Endodermal cell (in vitro differentiated cells): ENCODE measurements around the gene PGGHG. TPM values are rescaled to one million over a fixed set of nuclear protein-coding genes. Genes with fewer than 3 reads are reported as not detected.

Source experiments
- DNase-seq: peaks from one replicate; pipeline ENCODE4 v3.0.0-alpha.2; 2017
- H3K27ac ChIP-seq: 2 replicates; pipeline ENCODE4 v1.5.1; 2013; ENCODE audit warnings: mild to moderate bottlenecking, low read depth, low read length, moderate library complexity
- H3K27me3 ChIP-seq: 2 replicates; pipeline ENCODE4 v1.6.1; 2013; ENCODE audit warnings: mild to moderate bottlenecking, low read length, moderate library complexity; ENCODE audit not compliant: insufficient read depth, control insufficient read depth, poor library complexity, severe bottlenecking
- H3K36me3 ChIP-seq: 2 replicates; pipeline ENCODE4 v1.7.0; 2013; ENCODE audit warnings: mild to moderate bottlenecking, low read length, moderate library complexity; ENCODE audit not compliant: control insufficient read depth, insufficient read depth
- H3K4me1 ChIP-seq: one replicate; pipeline ENCODE4 v1.7.0; 2013; ENCODE audit warnings: low read length; ENCODE audit not compliant: control insufficient read depth, insufficient read depth
- H3K4me3 ChIP-seq: 2 replicates; pipeline ENCODE4 v1.5.1; 2013; ENCODE audit warnings: mild to moderate bottlenecking, low read length, moderate library complexity
- H3K9ac ChIP-seq: 2 replicates; pipeline ENCODE4 v1.6.1; 2013; ENCODE audit warnings: mild to moderate bottlenecking, low read length, moderate library complexity; ENCODE audit not compliant: poor library complexity, severe bottlenecking; ENCODE audit errors: extremely low read depth
- H3K9me3 ChIP-seq: 2 replicates; pipeline ENCODE4 v1.6.1; 2013; ENCODE audit warnings: mild to moderate bottlenecking, low read length, moderate library complexity; ENCODE audit not compliant: control insufficient read depth
- H3K27ac Mint-ChIP-seq: 2 replicates; pipeline ENCODE4 v1.8.0; 2020; ENCODE audit warnings: mixed read lengths
- H3K27me3 Mint-ChIP-seq: 2 replicates; pipeline ENCODE4 v1.8.0; 2021; ENCODE audit warnings: mild to moderate bottlenecking, mixed read lengths; ENCODE audit not compliant: insufficient read depth
- H3K36me3 Mint-ChIP-seq: 2 replicates; pipeline ENCODE4 v1.8.0; 2020; ENCODE audit warnings: low read depth, mixed read lengths
- H3K4me1 Mint-ChIP-seq: 2 replicates; pipeline ENCODE4 v1.8.0; 2020; ENCODE audit warnings: mixed read lengths
- H3K4me3 Mint-ChIP-seq: 2 replicates; pipeline ENCODE4 v1.8.0; 2020; ENCODE audit warnings: mild to moderate bottlenecking, moderate library complexity, mixed read lengths
- H3K9me3 Mint-ChIP-seq: 2 replicates; pipeline ENCODE4 v1.8.0; 2020; ENCODE audit warnings: mild to moderate bottlenecking, mixed read lengths
- WGBS, 2 experiments: methylation state at CpG; one replicate each; pipeline versions ENCODE4 v1.1.5 to v1.1.7; 2013; ENCODE audit warnings: missing lambda C conversion rate in 2 of 2, mixed read lengths in 1 of 2; ENCODE audit not compliant: insufficient coverage in 1 of 2, insufficient read length in 1 of 2; 5-methylcytosine and 5-hydroxymethylcytosine counted together
- total RNA-seq, 2 donors: library from RNA; stranded (reverse); fragmentation: NEBNext Ultra II Directional in 1 of 2; extraction: Animal tissue kit (Norgen Biotek cat#: 25700) in 1 of 2; gene quantifications; 2 replicates in 1 of 2; 3 replicates in 1 of 2; pipeline ENCODE4 v1.2.1, GENCODE V29; 2021
- TF ChIP-seq, protein P1 (sequence below): fragments of 200-600 bp; sonication (generic); conservative IDR thresholded peaks from 2 replicates; pipeline ENCODE4 v1.5.0; 2021; ENCODE audit warnings: antibody characterized with exemption, mild to moderate bottlenecking

The PGGHG gene
- total RNA-seq, 2 donors from 2014 or later = 129 to 186 TPM

DNA sequence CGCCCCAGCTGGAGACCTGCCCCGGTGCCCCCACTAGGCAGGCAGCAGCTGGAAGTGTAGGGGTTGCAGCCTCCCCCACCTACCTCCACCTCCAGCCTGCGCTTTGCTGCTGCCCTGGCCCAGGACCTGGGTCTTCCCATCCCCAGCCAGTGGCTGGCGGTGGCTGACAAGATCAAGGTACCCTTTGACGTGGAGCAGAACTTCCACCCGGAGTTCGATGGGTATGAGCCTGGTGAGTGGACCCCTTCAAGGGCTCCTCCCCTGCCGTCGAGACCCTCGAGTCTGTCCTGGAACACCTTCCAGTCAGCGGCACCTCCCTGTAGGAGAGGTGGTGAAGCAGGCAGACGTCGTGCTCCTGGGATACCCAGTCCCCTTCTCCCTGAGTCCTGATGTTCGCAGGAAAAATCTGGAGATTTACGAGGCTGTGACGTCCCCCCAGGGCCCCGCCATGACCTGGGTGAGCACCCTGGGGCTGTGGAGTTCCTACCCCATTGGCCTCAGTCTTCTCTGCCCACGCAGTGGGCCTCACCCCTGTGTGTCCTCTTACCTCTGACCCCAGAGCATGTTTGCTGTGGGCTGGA, 4.4 kb downstream of the PGGHG start:
- Histone ChIP-seq H3K9me3 (no peaks in the 10 kb centered on the region), H3K36me3 (peaks cover 6% of the 10 kb centered on the region), H3K27ac (no peak overlapping the region), H3K9ac (no peak overlapping the region), H3K4me1 (no peaks in the 10 kb centered on the region), H3K4me3 (no peak overlapping the region), H3K27me3 (peaks cover 2% of the 10 kb centered on the region)
- H3K27me3 Mint-ChIP-seq = no peaks in the 10 kb centered on the region
- DNase-seq = peak; percentile 28
- no peaks in the 10 kb centered on the region for H3K9me3 Mint-ChIP-seq
- WGBS, 2 experiments = 92 to 97% methylated on average over 10 to 18 of the region's 18 CpGs
- no peak overlapping the region for H3K27ac Mint-ChIP-seq
- peaks cover 12% of the 10 kb centered on the region for H3K4me1 Mint-ChIP-seq
- H3K36me3 Mint-ChIP-seq = peaks cover 15% of the 10 kb centered on the region
- TF ChIP-seq, protein P1, sequence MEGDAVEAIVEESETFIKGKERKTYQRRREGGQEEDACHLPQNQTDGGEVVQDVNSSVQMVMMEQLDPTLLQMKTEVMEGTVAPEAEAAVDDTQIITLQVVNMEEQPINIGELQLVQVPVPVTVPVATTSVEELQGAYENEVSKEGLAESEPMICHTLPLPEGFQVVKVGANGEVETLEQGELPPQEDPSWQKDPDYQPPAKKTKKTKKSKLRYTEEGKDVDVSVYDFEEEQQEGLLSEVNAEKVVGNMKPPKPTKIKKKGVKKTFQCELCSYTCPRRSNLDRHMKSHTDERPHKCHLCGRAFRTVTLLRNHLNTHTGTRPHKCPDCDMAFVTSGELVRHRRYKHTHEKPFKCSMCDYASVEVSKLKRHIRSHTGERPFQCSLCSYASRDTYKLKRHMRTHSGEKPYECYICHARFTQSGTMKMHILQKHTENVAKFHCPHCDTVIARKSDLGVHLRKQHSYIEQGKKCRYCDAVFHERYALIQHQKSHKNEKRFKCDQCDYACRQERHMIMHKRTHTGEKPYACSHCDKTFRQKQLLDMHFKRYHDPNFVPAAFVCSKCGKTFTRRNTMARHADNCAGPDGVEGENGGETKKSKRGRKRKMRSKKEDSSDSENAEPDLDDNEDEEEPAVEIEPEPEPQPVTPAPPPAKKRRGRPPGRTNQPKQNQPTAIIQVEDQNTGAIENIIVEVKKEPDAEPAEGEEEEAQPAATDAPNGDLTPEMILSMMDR = no peak
- no peak overlapping the region for H3K4me3 Mint-ChIP-seq

DNA sequence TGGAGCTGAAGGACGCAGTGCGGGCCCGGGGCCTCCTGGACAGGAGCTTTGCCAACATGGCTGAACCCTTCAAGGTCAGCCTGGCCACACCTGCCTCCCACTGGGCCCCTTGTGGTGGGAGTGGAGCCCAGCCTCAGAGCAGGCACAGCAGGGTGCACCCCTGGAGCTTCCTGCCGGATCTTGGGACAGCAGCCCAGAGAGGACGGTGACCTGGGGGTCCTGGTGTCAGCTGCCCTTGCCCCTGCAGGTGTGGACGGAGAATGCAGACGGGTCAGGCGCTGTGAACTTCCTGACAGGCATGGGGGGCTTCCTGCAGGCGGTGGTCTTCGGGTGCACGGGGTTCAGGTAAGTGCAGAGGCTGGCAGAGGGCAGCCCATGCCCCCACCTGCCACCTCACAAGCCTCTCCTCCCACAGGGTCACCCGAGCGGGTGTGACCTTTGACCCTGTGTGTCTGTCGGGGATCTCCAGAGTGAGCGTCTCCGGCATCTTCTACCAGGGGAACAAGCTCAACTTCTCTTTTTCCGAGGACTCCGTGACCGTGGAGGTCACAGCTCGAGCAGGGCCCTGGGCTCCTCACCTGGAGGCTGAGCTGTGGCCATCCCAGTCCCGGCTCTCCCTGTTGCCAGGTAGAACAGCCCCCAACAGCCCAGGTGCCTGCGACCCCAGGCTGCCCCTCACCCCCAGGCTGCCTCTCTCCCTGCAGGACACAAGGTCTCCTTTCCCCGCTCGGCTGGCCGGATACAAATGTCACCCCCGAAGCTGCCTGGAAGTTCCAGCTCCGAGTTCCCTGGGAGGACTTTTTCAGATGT, 5.1 kb downstream of the PGGHG start:
- Mint-ChIP-seq H3K36me3 (peaks cover 15% of the 10 kb centered on the region), H3K27ac (no peak overlapping the region), H3K4me1 (peaks cover 12% of the 10 kb centered on the region), H3K4me3 (no peak overlapping the region), H3K9me3 (no peaks in the 10 kb centered on the region), H3K27me3 (no peaks in the 10 kb centered on the region)
- Histone ChIP-seq H3K9me3 (no peaks in the 10 kb centered on the region), H3K27ac (no peak overlapping the region), H3K27me3 (no peaks in the 10 kb centered on the region), H3K36me3 (peaks cover 6% of the 10 kb centered on the region), H3K4me3 (no peak overlapping the region), H3K4me1 (no peaks in the 10 kb centered on the region), H3K9ac (no peak overlapping the region)
- 91 to 95% methylated on average over 15 to 27 of the region's 27 CpGs for WGBS, 2 experiments
- TF ChIP-seq, protein P1 = no peak
- peak; percentile 38 for DNase-seq

DNA sequence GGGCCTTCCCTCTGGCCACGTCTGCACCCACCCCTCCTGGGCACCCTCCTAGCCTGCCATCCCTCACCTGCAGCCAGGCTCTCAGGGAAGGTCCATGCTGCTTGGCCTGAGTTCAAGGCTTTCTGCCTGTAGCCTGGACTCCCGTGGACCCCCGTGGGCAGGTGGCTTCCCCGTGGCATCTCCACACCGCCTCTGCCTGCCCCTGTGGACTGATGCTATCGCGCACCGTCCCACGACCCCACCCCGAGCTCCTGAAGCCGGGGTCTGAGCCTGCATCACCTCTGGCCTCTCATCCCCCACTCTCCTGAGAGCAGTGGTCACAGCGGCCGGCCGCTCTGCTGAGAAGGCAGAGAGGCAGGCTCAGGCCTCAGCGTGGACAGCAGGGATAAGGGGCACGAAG, 5.9 kb downstream of the PGGHG start:
- H3K27ac ChIP-seq = no peak overlapping the region
- no peaks in the 10 kb centered on the region for H3K9me3 Mint-ChIP-seq
- H3K9ac ChIP-seq = no peak overlapping the region
- peak; percentile 39 for DNase-seq
- no peaks in the 10 kb centered on the region for H3K27me3 ChIP-seq
- H3K4me3 ChIP-seq = no peak overlapping the region
- H3K9me3 ChIP-seq = no peaks in the 10 kb centered on the region
- peaks cover 15% of the 10 kb centered on the region for H3K36me3 Mint-ChIP-seq
- H3K27me3 Mint-ChIP-seq = no peaks in the 10 kb centered on the region
- H3K4me1 Mint-ChIP-seq = peaks cover 12% of the 10 kb centered on the region
- no peak overlapping the region for H3K4me3 Mint-ChIP-seq
- no peaks in the 10 kb centered on the region for H3K4me1 ChIP-seq
- 90 to 95% methylated on average over 12 to 16 of the region's 16 CpGs for WGBS, 2 experiments
- peaks cover 6% of the 10 kb centered on the region for H3K36me3 ChIP-seq
- no peak overlapping the region for H3K27ac Mint-ChIP-seq
- TF ChIP-seq, protein P1 = no peak
